K562 (cell line): ENCODE measurements around the gene TTLL10. TPM values are rescaled to one million over a fixed set of nuclear protein-coding genes. Genes with fewer than 3 reads are reported as not detected.

Experiments
- BCL6 ChIP-seq: fragments of 250-450 bp; sonication (Bioruptor Pico); IDR thresholded peaks from 2 replicates; pipeline ENCODE4 v1.4.0; 2020
- EZH2 ChIP-seq: IDR thresholded peaks from 2 replicates; pipeline ENCODE4 v1.6.1; 2012; ENCODE audit warnings: low read depth, mild to moderate bottlenecking, inconsistent platforms, low read length, borderline replicate concordance
- ILK ChIP-seq: fragments of 450-650 bp; IDR thresholded peaks from 2 replicates; pipeline ENCODE4 v1.6.1; 2016; ENCODE audit warnings: missing genetic modification characterization, low read depth, mild to moderate bottlenecking, missing compliant biosample characterization, moderate library complexity, borderline replicate concordance
- NELFE ChIP-seq: IDR thresholded peaks from 2 replicates; pipeline ENCODE4 v1.6.1; 2011; ENCODE audit warnings: mild to moderate bottlenecking; ENCODE audit not compliant: insufficient read depth, insufficient read length
- NR1H2 ChIP-seq: sonication (generic); formaldehyde crosslinking; IDR thresholded peaks from 2 replicates; pipeline ENCODE4 v1.4.0; 2020; ENCODE audit warnings: mild to moderate bottlenecking, missing genetic modification reagents
- PHB ChIP-seq: fragments of 250-450 bp; sonication (Bioruptor Pico); IDR thresholded peaks from 2 replicates; pipeline ENCODE4 v1.5.0; 2021
- RUNX1 ChIP-seq: sonication (generic); IDR thresholded peaks from 2 replicates; pipeline ENCODE4 v1.6.1; 2016; ENCODE audit warnings: antibody characterized with exemption, low read depth
- SIN3B ChIP-seq: fragments of 450-650 bp; IDR thresholded peaks from 2 replicates; pipeline ENCODE4 v1.6.1; 2017; ENCODE audit warnings: low read depth, mild to moderate bottlenecking, moderate library complexity
- SMAD4 ChIP-seq: fragments of 250-450 bp; sonication (Bioruptor Pico); conservative IDR thresholded peaks from 2 replicates; pipeline ENCODE4 v1.8.0; 2021; ENCODE audit warnings: inconsistent platforms, mild to moderate bottlenecking, moderate library complexity
- SREBF1 ChIP-seq: fragments of 150-350 bp; IDR thresholded peaks from 2 replicates; pipeline ENCODE4 v1.6.1; 2014; ENCODE audit warnings: antibody characterized with exemption, low read depth, low read length, borderline replicate concordance
- ZFPM2 ChIP-seq: fragments of 250-450 bp; sonication (Bioruptor Pico); IDR thresholded peaks from 2 replicates; pipeline ENCODE4 v1.5.1; 2022; ENCODE audit warnings: mild to moderate bottlenecking
- ZNF232 ChIP-seq: sonication (generic); formaldehyde crosslinking; IDR thresholded peaks from 2 replicates; pipeline ENCODE4 v1.8.0; 2022; ENCODE audit warnings: mild to moderate bottlenecking, missing genetic modification reagents
- polyA plus RNA-seq, 8 experiments: library from polyadenylated mRNA; depleted of rRNA in 4 of 8; stranded (reverse) in 5 of 8; unstranded in 3 of 8; fragments of >200 nt; fragmentation: Nextera tagmentation in 2 of 8; fragmentation: Illumina TruSeq in 1 of 8; extraction: Ambion mirVana in 2 of 8; extraction: Trizol in 1 of 8; gene quantifications; 2 replicates each; pipeline versions ENCODE4 v1.2.1 to v1.2.3, GENCODE V29; 2011 to 2014; ENCODE audit warnings: inconsistent platforms in 1 of 8, missing spikeins in 1 of 8
- total RNA-seq, 7 experiments: library from RNA; depleted of rRNA in 6 of 7; stranded (reverse); fragments of >200 nt in 6 of 7; fragmentation: Illumina TruSeq in 2 of 7; extraction: Trizol in 2 of 7; gene quantifications; 2 replicates each; pipeline versions ENCODE4 v1.2.1 to v1.2.3, GENCODE V29; 2011 to 2021; ENCODE audit warnings: low replicate concordance in 1 of 7
- TF ChIP-seq, protein P1 (sequence below): fragments of 200-800 bp; sonication (Bioruptor generic); IDR thresholded peaks from 2 replicates; pipeline ENCODE4 v1.6.1; 2017; ENCODE audit warnings: missing genetic modification characterization, missing compliant biosample characterization
- TF ChIP-seq, protein P2 (sequence below): fragments of 250-450 bp; sonication (Bioruptor Pico); IDR thresholded peaks from 2 replicates; pipeline ENCODE4 v1.9.0; 2021; ENCODE audit warnings: mild to moderate bottlenecking
- TF ChIP-seq, protein P3 (sequence below): IDR thresholded peaks from 3 replicates; pipeline ENCODE4 v1.6.1; 2011; ENCODE audit warnings: borderline replicate concordance, mild to moderate bottlenecking, moderate library complexity; ENCODE audit not compliant: insufficient read length; ENCODE audit errors: extremely low read depth
- TF ChIP-seq, protein P4 (sequence below): fragments of 450-650 bp; IDR thresholded peaks from 2 replicates; pipeline ENCODE4 v1.7.0; 2016; ENCODE audit warnings: borderline replicate concordance
- TF ChIP-seq, protein P5 (sequence below): fragments of 250-450 bp; sonication (Bioruptor Pico); IDR thresholded peaks from 2 replicates; pipeline ENCODE4 v1.5.0; 2021; ENCODE audit warnings: mild to moderate bottlenecking, moderate library complexity

TTLL10 gene
- total and polyA plus RNA-seq, 9 of the 15 experiments (the other 6 are each of a cell fraction or from before 2014, with no cell fraction given) = not detected

DNA sequence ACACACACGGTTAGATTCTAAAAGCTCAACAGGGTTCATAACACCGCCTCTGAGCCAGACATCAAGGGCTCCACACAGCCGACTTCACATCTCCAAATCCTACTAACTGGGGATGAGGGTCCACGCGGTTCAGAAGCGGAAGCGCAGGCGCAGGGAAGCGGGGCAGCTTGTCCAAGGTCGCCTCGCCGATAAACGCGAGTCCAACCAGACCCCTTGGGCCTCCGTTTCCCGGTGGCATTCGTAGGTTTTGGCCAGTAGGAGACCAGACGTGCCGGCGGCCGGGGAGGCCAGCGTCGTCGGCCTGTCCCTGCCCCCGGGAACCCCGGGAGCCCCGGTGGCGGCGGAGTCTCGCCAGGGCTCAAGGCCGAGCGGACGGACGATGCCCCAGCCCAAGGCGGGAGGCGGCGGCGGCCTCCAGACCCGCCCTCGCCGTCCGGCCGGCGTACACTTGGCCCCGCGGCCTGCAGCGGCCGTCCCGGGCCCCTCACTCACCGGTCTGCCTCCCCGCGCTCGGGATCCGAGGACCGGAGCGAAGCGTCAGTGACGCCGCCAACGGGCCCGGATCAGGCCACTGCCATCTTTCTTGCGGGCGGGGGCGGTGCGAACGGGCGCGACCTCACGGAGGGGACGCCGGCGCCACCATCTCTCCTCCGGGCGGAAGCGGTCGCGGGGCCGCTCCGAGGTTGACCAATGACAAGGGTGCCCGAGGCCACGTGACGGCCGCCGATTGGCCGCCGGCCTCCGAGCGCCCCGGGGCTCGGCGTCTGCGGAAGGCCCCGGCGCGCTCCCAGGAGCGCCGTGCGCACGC is 57.9 kb downstream of the TTLL10 start, which contains the start of gene SDF4 (continued):
- TF ChIP-seq, protein P1, sequence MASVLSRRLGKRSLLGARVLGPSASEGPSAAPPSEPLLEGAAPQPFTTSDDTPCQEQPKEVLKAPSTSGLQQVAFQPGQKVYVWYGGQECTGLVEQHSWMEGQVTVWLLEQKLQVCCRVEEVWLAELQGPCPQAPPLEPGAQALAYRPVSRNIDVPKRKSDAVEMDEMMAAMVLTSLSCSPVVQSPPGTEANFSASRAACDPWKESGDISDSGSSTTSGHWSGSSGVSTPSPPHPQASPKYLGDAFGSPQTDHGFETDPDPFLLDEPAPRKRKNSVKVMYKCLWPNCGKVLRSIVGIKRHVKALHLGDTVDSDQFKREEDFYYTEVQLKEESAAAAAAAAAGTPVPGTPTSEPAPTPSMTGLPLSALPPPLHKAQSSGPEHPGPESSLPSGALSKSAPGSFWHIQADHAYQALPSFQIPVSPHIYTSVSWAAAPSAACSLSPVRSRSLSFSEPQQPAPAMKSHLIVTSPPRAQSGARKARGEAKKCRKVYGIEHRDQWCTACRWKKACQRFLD (CRISPR knock-in tag) = peak; percentile 1; the same call in 1 of the 2 replicates
- TF ChIP-seq SIN3B (peak; percentile 90), SREBF1 (no peak), EZH2 (no peak), NR1H2 (CRISPR knock-in tag) (peak; percentile 93; the same call in 1 of the 2 replicates), RUNX1 (peak; percentile 79; the same call in 1 of the 2 replicates), BCL6 (no peak), SMAD4 (CRISPR knock-in tag) (no peak; the same call in 1 of the 2 replicates), PHB (CRISPR knock-in tag) (0 out of 2 replicates have a peak, but pooled peaks have one; percentile 62), ILK (tag) (no peak), NELFE (no peak), ZFPM2 (CRISPR knock-in tag) (peak; percentile 89; the same call in 1 of the 2 replicates), ZNF232 (CRISPR knock-in tag) (no peak)
- TF ChIP-seq, protein P2, sequence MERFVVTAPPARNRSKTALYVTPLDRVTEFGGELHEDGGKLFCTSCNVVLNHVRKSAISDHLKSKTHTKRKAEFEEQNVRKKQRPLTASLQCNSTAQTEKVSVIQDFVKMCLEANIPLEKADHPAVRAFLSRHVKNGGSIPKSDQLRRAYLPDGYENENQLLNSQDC = no peak
- TF ChIP-seq, protein P3, sequence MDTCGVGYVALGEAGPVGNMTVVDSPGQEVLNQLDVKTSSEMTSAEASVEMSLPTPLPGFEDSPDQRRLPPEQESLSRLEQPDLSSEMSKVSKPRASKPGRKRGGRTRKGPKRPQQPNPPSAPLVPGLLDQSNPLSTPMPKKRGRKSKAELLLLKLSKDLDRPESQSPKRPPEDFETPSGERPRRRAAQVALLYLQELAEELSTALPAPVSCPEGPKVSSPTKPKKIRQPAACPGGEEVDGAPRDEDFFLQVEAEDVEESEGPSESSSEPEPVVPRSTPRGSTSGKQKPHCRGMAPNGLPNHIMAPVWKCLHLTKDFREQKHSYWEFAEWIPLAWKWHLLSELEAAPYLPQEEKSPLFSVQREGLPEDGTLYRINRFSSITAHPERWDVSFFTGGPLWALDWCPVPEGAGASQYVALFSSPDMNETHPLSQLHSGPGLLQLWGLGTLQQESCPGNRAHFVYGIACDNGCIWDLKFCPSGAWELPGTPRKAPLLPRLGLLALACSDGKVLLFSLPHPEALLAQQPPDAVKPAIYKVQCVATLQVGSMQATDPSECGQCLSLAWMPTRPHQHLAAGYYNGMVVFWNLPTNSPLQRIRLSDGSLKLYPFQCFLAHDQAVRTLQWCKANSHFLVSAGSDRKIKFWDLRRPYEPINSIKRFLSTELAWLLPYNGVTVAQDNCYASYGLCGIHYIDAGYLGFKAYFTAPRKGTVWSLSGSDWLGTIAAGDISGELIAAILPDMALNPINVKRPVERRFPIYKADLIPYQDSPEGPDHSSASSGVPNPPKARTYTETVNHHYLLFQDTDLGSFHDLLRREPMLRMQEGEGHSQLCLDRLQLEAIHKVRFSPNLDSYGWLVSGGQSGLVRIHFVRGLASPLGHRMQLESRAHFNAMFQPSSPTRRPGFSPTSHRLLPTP = no peak
- TF ChIP-seq, protein P4, sequence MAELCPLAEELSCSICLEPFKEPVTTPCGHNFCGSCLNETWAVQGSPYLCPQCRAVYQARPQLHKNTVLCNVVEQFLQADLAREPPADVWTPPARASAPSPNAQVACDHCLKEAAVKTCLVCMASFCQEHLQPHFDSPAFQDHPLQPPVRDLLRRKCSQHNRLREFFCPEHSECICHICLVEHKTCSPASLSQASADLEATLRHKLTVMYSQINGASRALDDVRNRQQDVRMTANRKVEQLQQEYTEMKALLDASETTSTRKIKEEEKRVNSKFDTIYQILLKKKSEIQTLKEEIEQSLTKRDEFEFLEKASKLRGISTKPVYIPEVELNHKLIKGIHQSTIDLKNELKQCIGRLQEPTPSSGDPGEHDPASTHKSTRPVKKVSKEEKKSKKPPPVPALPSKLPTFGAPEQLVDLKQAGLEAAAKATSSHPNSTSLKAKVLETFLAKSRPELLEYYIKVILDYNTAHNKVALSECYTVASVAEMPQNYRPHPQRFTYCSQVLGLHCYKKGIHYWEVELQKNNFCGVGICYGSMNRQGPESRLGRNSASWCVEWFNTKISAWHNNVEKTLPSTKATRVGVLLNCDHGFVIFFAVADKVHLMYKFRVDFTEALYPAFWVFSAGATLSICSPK = no peak
- TF ChIP-seq, protein P5, sequence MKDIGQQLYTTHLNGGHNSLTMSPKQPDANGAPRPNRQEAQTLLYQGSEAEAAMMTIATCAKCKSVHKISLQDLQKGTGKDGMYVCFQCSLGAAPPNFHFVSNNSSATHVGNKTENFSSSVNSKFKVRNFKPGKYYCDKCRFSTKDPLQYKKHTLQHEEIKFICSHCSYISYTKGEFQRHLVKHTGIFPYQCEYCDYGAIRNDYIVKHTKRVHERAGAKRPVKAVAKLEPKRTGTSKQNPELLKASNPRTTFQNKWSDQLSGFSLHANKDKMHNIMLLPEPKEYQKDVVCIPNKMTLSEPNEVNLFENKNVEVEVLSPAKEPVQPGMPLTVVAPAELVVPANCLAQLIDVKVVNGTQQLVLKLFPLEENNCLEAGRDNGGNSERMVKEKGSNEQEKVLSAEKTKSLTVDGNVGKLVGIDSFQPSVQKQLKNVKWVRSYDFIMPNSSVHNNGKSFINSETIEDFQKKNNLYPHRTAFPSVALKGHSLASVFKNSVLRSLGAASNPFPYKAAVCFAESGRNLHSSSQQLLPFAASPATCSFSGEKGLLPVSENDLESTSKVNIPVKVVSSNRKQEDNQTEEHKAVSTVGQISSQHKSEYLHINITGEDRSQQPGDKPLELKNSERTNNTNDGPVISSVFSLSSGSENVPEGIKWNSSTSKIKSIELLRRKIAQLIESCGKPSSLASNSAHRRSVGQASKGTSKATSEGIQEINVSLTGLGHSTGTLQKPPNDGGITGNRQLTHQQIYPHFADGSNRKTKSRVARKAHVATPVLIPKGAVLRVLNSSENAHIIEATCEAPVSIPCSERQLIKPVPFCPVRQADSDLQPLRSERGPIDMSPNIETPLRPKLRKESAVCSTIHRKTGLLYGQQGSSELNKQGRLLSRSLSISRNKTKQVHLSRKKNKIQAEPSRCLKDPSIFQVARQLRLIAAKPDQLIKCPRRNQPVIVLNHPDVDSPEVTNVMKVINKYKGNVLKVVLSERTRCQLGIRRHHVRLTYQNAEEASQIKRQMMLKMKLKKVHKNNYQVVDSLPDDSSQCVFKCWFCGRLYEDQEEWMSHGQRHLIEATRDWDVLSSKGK (CRISPR knock-in tag) = no peak
